Measurements from ENCODE around the gene ZNF665.
"Not testable (repeated sequence)": the region's sequence is repeated elsewhere in the genome, so short reads cannot be mapped to it uniquely, and the experiment has no call there.

Gene ZNF665
- total RNA-seq = 1.4 to 3.7 reads per million in 2 donors

DNA sequence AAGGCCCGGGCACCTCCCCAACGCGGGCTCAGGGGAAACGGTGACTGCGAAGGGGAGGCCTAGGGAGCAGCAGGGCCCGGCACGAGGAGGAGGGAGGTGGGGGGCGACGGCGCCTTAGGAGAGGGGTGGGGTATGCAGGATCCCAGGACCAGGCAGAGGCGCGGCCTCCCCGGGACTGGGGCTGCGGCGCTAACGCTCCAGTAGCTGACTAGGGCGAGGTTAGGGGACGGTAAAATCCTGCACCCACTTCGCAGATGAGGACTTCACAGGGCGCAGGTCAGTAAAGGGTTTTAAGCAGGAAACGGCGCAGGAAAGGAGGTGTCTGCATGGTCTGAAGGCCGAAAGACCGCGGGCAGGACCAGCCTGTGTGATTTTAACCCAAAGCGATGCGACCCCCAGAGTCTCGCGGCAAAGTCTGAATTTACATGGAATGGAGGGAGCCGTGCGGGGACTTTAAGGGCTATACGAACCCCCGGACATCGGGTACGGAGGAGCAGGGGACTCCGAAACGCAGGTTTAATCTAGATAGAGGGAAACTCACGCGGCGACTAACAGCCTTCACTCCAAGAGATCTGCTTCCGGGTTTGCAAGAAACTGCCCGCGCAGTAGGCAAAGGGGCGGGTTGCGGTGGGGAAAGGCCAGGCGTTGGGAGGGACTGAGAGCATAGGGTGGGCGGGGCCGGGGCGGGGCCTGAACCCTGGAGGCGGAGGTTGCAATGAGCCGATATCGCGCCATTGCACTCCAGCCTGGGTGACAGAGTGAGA lies at the start of gene ZNF665:
Gene ZNF665, minus strand, starts transcription at position 588 of the 764 bp plus-strand sequence. CDS start 10,460 bp downstream, outside the sequence.
- peak; percentile 56 for DNase-seq

DNA sequence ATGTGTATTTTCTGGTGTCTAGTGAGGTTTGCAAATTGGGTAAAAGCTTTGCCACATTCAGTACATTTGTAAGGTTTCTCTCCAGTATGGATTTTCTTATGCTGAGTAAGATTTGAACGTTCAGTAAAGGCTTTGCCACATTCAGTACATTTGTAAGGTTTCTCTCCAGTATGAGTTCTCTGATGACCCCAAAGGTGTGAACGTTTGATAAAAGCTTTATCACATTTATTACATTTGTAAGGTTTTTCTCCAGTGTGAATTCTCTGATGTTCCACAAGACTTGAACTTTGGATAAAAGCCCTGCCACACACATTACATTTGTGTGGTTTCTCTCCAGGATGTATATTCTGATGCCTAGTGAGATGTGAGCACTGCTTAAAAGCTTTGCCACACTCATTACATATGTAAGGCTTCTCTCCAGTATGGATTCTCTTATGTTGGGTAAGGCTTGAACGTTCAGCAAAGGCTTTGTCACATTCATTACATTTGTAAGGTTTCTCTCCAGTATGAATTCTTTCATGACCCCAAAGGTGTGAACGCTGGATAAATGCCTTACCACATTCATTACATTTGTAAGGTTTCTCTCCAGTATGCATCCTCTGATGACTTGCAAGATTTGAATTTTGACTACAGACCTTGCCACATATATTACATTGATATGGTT lies 44.1 kb upstream of the ZNF665 start:
- no peak for DNase-seq

DNA sequence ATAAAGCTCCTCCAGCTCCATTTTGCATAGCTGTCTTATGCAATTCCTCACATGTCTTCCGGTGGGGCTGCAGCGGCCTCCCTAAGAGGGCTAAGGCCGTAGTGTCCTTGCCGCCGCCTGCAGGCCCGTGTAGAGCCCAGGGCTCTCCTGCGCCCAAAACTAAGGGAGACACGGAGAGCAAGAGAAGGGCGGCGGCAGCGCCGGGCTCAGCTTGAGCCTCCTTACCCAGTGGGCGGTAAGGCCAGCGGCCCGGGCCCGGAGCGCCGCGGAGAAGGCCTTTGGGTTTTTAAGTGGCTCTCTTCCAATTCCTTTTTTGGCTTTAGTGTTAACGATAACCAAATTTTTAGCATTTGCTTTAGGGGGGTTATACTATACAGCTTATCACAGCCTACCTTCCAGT lies 31.4 kb upstream of the ZNF665 start:
- no peak for DNase-seq

DNA sequence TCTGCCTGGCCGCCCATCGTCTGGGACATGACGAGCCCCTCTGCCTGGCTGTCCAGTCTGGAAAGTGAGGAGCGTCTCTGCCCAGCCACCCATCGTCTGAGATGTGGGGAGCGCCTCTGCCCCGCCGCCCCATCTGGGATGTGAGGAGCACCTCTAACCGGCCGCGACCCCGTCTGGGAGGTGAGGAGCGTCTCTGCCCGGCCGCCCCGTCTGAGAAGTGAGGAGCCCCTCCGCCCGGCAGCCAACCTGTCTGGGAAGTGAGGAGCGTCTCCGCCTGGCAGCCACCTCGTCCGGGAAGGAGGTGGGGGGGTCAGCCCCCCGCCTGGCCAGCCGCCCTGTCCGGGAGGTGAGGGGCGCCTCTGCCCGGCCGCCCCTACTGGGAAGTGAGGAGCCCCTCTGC lies 29.6 kb upstream of the ZNF665 start:
- DNase-seq = not testable (repeated sequence)

DNA sequence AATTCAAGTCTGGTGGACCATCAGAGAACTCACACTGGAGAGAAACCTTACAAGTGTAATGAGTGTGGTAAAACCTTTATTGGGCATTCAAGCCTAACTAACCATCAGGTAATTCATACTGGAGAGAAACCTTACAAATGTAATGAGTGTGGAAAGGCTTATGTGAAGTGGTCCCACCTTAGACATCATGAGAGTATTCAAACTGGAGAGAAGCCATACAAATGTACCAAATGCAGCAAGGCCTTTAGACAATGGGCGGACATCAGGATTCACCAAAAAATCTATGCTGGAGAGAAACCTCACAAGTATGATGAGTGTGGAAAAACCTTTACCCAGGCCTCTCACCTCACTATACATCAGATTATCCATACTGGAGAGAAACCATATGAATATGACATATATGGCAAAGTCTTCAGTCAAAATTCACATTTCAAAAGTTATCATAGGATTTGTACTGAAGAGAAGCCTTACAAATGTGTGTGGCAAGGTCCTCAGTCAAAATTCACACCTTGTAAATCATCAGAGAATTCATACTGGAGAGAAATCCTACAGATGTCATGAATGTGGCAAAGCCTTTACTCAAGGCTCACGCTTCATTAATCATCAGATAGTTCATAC lies 19.7 kb upstream of the ZNF665 start:
- no peak for DNase-seq

DNA sequence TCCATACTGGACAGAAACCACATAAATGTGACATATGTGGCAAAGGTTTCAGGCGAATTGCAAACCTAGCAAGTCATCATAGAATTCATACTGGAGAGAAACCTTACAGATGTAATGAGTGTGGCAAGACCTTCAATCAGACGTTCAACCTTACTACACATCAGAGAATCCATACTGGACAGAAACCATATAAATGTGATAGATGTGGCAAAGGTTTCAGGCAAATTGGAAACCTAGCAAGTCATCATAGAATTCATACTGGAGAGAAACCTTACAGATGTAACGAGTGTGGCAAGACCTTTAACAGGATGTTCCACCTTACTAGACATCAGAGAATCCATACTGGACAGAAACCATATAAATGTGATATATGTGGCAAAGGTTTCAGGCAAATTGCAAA lies 18.4 kb upstream of the ZNF665 start:
- not testable (repeated sequence) for DNase-seq

DNA sequence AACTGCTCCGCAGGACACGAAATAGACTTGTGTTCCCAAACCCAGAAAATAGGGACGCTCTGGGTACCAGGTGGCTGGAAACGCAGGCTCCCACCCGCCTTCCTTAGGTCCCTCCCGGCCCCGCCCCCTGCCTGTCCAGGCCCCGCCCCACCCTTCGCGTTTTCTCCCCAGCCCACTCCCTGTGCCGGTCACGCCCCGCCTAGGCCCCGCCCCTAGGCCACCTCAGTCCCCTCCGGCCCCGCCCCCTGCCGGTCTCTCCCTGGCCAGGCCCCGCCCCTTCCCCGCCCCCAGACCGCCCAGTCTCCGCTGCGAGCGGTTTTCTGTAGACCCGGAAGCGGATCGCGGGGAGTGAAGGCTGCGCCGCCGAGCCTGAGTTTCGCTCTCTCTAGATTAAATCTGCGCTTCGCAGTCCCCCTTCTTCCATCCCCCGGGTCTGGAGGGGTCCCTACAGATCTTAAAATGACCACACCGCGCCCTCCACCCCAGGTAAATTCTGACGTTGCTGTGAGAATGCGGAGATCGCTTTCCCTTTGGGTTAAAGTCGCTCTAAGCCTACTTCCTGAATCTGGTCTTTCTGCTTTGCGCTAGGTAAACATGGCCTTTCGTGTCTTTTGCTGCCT lies 3.7 kb upstream of the ZNF665 start:
- peak; percentile 96 for DNase-seq

DNA sequence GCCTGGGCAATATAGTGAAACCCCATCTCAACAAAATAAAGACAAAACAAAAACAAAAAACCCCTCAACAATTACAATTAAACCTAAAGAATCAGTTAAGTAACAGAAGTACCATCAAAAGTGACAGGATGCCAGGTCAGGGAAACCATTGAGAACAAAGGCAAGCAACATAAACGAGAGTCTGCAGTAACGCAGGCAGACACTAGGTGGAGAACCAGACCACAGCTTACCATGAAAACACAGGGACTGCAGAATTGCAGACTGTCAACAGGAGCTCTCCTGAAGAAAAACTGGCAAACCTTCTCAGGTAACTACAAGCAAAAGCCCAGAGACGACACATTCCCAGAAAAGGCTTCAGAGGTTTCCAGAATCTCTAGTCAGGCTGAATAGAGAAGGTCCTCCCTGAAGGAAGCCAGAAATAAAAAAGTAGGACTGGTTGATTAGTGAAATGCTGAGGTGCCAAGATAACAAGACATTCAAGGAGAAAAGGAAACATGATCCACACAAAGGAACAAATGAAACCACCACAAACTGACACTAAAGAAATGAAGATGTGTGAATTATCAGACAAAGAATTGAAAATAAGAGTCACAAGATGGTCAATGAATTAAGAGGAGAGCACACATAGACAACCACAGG lies 2.2 kb upstream of the ZNF665 start:
- peak; percentile 52 for DNase-seq

DNA sequence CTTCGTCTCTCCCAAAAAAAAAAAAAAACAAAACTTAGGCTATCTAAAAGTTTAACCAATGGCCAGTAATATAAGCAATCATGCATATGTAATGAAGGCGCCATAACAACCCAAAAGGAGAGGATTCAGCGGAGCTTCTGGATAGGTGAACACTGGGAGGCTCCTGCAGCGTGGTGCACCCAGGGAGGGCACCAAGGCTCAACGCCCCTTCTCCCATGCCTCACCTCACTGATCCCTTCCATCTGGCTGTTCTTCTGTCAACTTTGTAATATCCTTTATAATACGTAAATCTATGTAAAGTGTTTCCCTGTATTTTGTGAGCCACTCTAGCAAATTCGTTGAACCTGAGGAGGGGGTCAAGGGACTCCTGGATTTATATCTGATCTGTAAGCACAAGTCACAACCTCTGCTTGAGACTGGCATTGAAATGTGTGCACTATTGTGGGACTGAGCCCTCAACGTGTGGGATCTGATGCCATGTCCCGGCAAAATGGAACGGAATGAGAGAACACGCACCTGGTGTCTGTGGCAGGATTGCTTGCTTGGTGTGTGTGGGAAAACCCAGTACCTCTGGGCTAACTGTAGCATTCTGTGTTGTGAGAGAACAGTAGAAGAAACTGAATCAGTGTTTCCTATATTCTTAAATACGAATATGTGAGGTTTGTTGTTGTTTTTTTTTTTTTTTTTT lies 521 bp upstream of the ZNF665 start:
- DNase-seq = no peak

DNA sequence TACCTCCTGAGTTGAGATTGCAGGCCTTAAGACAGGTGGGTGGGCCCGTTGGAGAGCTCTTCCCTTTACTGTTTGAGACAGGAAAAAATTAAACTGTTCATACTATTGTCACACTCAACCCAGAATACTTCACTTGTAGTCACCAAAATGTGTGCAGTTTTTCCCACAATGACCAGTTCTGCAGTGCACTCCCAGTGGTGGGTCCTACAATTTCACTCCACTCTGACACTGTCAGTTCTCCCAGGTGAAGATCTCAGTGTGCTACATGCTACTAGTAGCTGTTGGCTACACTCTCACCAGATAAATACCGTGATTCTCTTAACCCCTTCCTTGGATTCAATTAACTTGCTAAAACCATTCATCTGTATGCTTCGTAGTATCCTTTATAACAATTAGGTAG lies 2.9 kb downstream of the ZNF665 start:
- no peak for DNase-seq

DNA sequence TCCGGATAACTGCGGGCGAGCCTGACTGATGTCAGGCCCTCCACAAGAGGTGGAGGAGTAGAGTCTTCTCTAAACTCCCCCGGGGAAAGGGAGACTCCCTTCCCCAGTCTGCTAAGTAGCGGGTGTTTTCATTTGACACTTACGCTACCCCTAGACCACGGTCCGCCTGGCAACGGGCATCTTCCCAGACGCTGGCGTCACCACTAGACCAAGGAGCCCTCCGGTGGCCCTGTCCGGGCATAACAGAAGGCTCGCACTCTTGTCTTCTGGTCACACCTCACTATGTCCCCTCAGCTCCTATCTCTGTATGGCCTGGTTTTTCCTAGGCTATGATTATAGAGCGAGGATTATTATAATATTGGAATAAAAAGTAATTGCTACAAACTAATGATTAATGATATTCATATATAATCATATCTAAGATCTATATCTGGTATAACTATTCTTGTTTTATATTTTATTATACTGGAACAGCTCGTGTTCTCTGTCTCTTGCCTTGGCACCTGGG lies 3.4 kb downstream of the ZNF665 start:
- DNase-seq = not testable (repeated sequence)

DNA sequence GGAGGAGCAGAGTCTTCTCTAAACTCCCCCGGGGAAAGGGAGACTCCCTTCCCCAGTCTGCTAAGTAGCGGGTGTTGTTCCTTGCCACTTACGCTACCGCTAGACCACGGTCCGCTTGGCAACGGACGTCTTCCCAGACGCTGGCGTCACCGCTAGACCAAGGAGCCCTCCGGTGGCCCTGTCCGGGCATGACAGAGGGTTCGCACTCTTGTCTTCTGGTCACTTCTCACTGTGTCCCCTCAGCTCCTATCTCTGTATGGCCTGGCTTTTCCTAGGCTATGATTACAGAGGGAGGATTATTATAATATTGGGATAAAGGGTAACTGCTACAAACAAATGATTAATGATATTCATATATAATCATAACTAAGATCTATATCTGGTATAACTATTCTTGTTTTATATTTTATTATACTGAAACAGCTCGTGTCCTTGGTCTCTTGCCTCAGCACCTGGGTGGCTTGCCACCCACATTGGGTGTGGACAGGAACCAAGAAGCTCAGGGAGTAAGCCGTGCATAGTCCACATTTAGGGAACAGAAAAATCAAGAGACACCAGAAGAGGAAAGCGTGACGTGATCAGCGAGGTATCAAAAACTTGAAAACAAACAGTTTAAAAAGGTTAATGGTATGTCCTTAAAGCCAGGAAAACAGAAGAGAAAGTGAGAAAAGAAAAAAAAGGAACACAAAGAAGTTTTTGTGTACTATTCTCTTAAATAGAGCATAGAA lies 7.8 kb downstream of the ZNF665 start:
- DNase-seq = not testable (repeated sequence)

DNA sequence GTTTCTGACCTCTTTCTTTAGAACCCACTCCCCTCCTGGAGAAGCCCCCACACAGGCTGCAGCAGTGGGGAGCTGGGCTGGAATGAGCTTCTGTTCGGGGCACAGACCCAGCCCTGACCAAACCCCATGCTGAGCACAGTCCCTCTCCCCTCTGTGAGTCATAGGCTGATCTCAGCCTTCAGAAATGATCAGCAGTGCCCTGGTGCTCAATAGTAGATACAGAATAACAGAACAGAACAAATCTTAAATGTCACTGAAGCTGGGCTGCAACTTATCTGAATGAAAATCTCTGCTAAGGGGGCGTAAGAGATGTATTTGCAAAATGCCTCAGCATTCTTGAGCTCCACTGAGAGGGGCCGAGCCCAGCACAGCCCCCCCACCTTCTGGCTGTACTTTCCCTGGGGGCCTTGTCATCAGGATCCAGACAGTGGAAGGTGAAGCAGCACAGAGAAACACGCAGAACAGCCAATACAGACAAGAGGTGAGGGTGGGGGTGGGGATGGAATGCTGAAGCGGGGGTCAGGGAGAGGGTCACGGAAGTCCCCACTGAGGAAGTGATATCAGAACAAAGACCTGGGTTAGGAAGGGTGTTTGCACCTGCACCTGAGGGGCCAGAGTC lies 9.9 kb downstream of the ZNF665 start:
- DNase-seq = no peak

DNA sequence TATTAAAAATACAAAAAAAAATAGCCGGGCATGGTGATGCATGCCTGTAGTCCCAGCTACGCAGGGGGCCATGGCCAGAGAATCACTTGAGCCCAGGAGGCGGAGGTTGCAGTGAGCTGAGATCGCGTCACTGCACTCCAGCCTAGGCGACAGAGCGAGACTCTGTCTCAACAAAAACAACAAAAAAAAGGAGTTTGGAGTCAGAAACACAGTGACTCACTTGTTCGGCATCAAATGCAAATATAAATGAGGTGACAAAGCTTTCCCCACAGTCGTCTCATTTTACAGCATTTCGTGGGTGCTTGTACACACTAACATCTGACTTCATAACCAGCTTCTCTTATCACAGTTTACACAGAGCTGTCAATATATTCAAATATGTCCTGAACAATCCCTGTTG lies 11.0 kb downstream of the ZNF665 start:
- DNase-seq = no peak

DNA sequence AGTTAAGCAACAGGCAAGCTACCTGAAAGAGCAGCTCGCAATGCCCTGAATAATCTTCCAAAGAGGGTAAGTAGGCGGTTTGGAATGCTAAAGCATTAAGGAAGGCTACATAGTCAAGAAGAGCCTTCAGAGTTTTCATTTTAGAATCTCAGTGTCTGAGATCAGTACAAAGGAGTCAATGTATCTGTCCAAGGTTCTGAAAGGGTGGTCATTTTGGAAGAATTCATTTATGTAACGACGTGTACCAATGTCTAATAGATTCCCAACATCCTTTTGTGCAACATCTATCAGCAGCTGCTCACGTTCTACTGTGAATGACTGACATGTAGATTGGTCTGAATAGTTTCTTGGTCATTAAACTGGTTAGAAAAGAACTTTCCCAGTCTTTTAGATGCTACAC lies 15.2 kb downstream of the ZNF665 start:
- no peak for DNase-seq

DNA sequence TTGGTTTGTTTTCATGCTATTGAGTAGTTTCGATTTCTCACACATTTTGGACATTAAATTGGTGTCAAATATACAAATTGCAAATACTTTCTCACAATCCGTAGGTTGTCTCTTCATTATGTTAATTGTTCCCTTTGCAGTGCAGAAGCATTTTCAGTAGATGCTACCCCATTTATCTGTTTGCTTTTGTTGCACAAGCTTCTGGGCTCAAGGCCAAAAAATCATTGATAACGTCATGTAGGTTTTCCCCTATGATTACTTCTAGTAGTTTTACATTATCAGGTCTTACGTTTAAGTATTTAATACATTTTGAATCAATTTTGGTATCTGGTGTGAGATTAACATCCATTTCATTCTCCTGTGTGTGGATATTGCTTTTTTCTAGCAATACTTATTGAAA lies 20.3 kb downstream of the ZNF665 start:
- no peak for DNase-seq

DNA sequence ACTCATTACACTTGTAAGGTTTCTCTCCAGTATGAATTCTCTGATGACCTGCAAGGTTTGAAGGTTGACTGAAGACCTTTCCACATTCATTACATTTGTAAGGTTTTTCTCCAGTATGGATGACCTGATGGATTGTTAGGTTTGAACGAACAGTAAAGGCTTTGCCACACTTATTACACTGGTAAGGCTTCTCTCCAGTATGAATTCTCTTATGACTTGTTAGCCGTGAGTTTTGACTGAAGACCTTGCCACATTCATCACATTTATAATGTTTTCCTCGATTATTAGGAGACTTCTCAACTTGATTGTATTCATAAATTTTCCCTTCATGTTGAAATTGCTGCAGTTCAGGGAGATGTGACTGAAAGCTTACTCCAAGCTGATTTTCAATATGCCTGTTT lies 27.5 kb downstream of the ZNF665 start:
- no peak for DNase-seq

DNA sequence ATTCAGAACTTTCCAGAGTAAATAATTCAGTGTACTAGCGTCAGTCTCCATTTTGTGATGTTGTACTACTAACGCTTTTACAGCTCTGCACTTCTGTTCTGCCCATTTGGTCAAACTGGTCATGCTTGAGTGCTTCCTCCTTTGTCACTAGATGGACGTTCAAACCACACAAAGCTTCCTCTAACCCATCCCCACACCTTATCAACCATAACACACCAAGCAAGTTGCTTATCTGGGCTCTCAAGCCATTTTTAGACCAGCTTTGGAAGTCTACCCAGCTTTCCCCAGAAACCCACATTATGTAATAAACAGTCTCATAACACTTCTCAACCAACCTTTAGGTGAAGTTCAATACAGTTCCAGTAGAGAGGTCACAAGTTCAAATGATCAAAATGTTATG lies 32.0 kb downstream of the ZNF665 start:
- DNase-seq = no peak

DNA sequence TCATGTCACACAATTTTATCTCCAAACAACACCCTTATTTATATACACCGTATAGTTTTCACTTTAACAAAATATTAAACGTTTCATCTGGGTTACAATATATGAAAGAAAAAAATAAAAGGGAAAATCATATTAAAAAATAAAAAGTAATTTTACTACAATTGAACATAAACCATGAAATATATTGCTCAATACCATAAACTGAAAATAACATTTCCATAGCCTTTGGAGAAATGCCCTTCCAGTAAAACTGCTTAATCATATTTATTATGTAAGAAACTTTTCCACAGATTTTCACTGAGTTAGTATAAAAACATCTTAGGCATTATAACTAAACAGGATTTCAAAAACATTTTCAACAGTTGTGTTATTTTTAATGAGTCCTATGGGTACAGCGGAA lies 32.8 kb downstream of the ZNF665 start:
- no peak for DNase-seq

DNA sequence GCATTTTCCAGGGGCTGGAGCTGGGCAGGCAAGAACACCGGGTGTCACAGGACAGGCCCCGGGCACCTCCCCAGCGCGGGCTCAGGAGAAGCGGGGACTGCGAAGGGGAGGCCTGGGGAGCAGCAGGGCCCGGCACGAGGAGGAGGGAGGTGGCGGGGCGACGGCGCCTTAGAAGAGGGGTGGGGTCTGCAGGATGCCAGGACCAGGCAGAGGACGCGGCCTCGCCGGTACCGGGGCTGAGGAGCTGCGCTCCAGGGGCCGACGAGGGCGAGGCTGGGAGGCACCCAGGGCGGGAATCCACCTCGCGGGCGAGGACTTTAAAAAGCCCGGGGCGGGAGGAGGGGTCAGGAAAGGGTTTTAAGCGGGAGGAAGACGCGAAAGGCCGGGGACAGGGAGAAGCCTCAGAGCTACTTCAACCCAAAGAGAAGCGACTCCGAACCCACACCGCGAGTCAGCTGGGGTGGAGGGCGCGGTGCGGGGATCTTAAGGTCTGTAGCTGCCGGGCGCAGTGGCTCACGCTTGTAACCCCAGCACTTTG lies 35.0 kb downstream of the ZNF665 start:
- DNase-seq = peak; percentile 10

DNA sequence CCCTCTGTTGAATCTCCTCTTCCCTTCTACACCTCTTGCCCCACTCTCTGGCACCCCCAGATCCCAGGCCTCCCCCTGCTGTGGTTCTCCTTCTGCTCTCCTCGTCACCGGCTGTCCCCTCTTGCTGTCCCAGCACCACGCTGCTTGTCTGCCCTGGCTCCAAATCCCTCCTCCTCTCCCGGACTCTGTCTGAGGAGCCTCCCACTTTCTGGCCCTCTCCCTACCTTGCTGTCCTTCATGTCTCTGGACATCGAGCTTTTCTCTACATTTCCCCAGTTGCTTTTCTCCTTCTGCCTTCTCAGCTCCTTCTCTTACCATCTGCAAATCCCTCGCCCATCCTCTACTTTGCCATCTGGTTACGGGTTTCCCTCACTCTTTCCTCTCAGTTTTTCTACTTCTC lies 35.5 kb downstream of the ZNF665 start:
- DNase-seq = no peak

Data from T-helper 9 cell (primary cell).